Liver (tissue), 9 donors: ENCODE measurements around the gene TBX5. TPM values are rescaled to one million over a fixed set of nuclear protein-coding genes. Genes with fewer than 3 reads are reported as not detected.

Experiments
- DNase-seq: peaks from one replicate; pipeline ENCODE4 v3.0.0-alpha.2; 2017; ENCODE audit warnings: low spot score
- H3K27ac ChIP-seq, 2 donors: one replicate each; pipeline ENCODE4 v1.7.0; 2013; ENCODE audit warnings: inconsistent platforms in 2 of 2, low read length in 2 of 2, control low read depth in 1 of 2, low read depth in 1 of 2, mild to moderate bottlenecking in 1 of 2
- H3K27me3 ChIP-seq, 4 donors: one replicate each; pipeline versions ENCODE4 v1.6.1 to v1.7.0; 2013; ENCODE audit warnings: low read length in 3 of 4, inconsistent platforms in 1 of 4, mild to moderate bottlenecking in 1 of 4, moderate library complexity in 1 of 4; ENCODE audit not compliant: control insufficient read depth in 4 of 4, insufficient read depth in 4 of 4
- H3K36me3 ChIP-seq, 4 donors: one replicate each; pipeline versions ENCODE4 v1.6.1 to v1.7.0; 2013; ENCODE audit warnings: low read length in 3 of 4, mild to moderate bottlenecking in 3 of 4, low read depth in 1 of 4, moderate library complexity in 1 of 4; ENCODE audit not compliant: control insufficient read depth in 4 of 4, insufficient read depth in 3 of 4
- H3K4me1 ChIP-seq, 4 donors: one replicate each; pipeline versions ENCODE4 v1.6.1 to v1.7.0; 2013; ENCODE audit warnings: low read length in 3 of 4, mild to moderate bottlenecking in 3 of 4, moderate library complexity in 1 of 4; ENCODE audit not compliant: control insufficient read depth in 4 of 4, insufficient read depth in 4 of 4
- H3K4me3 ChIP-seq, 3 donors: one replicate each; pipeline versions ENCODE4 v1.6.1 to v1.7.0; 2013; ENCODE audit warnings: low read length in 3 of 3, control low read depth in 1 of 3, low read depth in 1 of 3, mild to moderate bottlenecking in 1 of 3
- H3K9ac ChIP-seq, 2 donors: one replicate each; pipeline ENCODE4 v1.7.0; 2013; ENCODE audit warnings: low read length in 2 of 2, mild to moderate bottlenecking in 2 of 2, moderate library complexity in 2 of 2, control low read depth in 1 of 2, low read depth in 1 of 2
- H3K9me3 ChIP-seq, 4 donors: one replicate each; pipeline versions ENCODE4 v1.6.1 to v1.7.0; 2013; ENCODE audit warnings: low read length in 3 of 4; ENCODE audit not compliant: control insufficient read depth in 4 of 4
- EGR1 ChIP-seq, 2 donors: IDR thresholded peaks; 2 replicates each; pipeline ENCODE4 v1.6.1; 2016 to 2018; ENCODE audit warnings: antibody characterized with exemption in 2 of 2, low read depth in 2 of 2
- FOXA1 ChIP-seq: IDR thresholded peaks from 2 replicates; pipeline ENCODE4 v1.6.1; 2016; ENCODE audit warnings: antibody characterized with exemption
- FOXA2 ChIP-seq: IDR thresholded peaks from 2 replicates; pipeline ENCODE4 v1.6.1; 2016; ENCODE audit warnings: antibody characterized with exemption
- GABPA ChIP-seq, 2 donors: IDR thresholded peaks in 1 of 2; conservative IDR thresholded peaks in 1 of 2; 2 replicates each; pipeline ENCODE4 v1.6.1; 2016; ENCODE audit warnings: antibody characterized with exemption in 2 of 2, mild to moderate bottlenecking in 1 of 2, moderate library complexity in 1 of 2
- HNF4A ChIP-seq, 2 donors: conservative IDR thresholded peaks; 2 replicates each; pipeline ENCODE4 v1.6.1; 2016; ENCODE audit warnings: antibody characterized with exemption in 2 of 2, mild to moderate bottlenecking in 2 of 2
- HNF4G ChIP-seq: IDR thresholded peaks from 2 replicates; pipeline ENCODE4 v1.6.1; 2016; ENCODE audit warnings: antibody characterized with exemption
- JUND ChIP-seq, 2 donors: IDR thresholded peaks; 2 replicates each; pipeline ENCODE4 v1.6.1; 2016; ENCODE audit warnings: antibody characterized with exemption in 2 of 2
- RAD21 ChIP-seq, 2 donors: IDR thresholded peaks; 2 replicates each; pipeline ENCODE4 v1.6.1; 2016; ENCODE audit warnings: antibody characterized with exemption in 2 of 2, mild to moderate bottlenecking in 2 of 2
- RXRA ChIP-seq, 2 donors: IDR thresholded peaks; 2 replicates each; pipeline ENCODE4 v1.6.1; 2017 to 2018; ENCODE audit warnings: antibody characterized with exemption in 2 of 2, mild to moderate bottlenecking in 1 of 2
- SP1 ChIP-seq: IDR thresholded peaks from 2 replicates; pipeline ENCODE4 v1.6.1; 2018; ENCODE audit warnings: antibody characterized with exemption, mild to moderate bottlenecking
- YY1 ChIP-seq: IDR thresholded peaks from 2 replicates; pipeline ENCODE4 v1.6.1; 2016; ENCODE audit warnings: antibody characterized with exemption, mild to moderate bottlenecking
- WGBS: extraction: QIAGEN DNeasy Blood & Tissue Kit; methylation state at CpG from one replicate; pipeline ENCODE4 v1.1.7; 2013; 5-methylcytosine and 5-hydroxymethylcytosine counted together
- polyA plus RNA-seq, 2 donors: library from polyadenylated mRNA; stranded (reverse) in 1 of 2; unstranded in 1 of 2; fragments of 200-250 nt in 1 of 2; fragments of >200 nt in 1 of 2; fragmentation: Nextera tagmentation in 1 of 2; extraction: Ambion mirVana in 1 of 2; gene quantifications; one replicate each; pipeline versions ENCODE4 v1.2.1 to v1.2.3, GENCODE V29; 2013 to 2015
- total RNA-seq, 2 donors: library from RNA; depleted of rRNA; stranded (reverse); fragments of >200 nt; gene quantifications; one replicate each; pipeline ENCODE4 v1.2.3, GENCODE V29; 2014
- TF ChIP-seq, protein P1 (sequence below): IDR thresholded peaks from 2 replicates; pipeline ENCODE4 v1.6.1; 2016; ENCODE audit warnings: antibody characterized with exemption
- TF ChIP-seq, protein P2 (sequence below): IDR thresholded peaks from 2 replicates; pipeline ENCODE4 v1.6.1; 2016; ENCODE audit warnings: antibody characterized with exemption
- TF ChIP-seq, protein P3 (sequence below): IDR thresholded peaks from 2 replicates; pipeline ENCODE4 v1.6.1; 2016; ENCODE audit warnings: antibody characterized with exemption
- donor health status: healthy.
- donor health status: healthy.
- donor health status: healthy.
- donor health status: healthy.
- donor health status: healthy.

The TBX5 gene
- total and polyA plus RNA-seq, 4 donors: 0.03 TPM; not detected in 3

DNA sequence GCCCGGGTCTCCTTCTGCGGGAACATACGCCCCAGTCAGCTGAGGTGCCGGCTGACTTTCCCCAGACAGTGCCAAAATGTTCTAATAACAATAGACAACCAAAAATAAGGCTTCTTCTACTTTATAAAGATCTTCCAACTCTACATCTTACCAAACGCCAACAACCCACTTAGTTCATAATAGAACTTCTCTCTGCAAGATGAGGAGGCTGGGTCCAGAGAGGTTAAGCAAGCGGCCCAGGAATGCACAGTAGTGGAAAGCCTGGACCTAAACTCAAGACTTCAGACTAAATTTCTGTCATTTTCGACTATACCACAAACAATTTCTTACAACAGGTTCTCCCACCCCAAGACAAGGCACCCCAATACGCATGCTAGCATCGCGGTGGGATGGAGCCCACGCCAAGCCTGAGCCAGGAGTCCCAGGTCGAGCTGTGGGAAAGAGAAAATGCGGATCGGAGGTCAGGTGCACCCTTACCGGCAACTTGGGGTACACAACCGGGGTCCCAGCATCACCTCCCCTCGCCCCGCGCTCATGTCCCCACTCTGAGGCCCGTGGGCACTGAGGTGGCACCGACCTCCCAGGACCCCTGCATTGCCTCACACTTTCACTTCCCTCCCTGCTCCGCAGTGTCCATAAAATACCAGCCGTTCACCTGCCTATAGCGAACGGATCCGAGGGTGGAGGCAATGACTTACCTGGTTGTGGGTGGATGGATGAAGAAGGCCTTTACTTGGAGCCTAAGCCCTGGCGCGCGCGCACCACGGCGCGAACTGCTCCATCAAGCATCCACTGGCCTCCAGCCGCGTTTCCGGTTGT is 42.1 kb upstream of the TBX5 start:
- Histone ChIP-seq H3K4me3 (no peak overlapping the region), H3K9me3 (no peaks in the 10 kb centered on the region), H3K27me3 (peaks cover 7 to 27% (median 23%) of the 10 kb centered on the region in 4 donors), H3K36me3 (no peaks in the 10 kb centered on the region), H3K27ac (no peak overlapping the region), H3K4me1 (peaks cover 0 to 5% (median 2%) of the 10 kb centered on the region in 4 donors), H3K9ac (no peak overlapping the region)
- no peak for DNase-seq
- 6% methylated on average over 36 of the region's 36 CpGs for WGBS
- TF ChIP-seq HNF4G (no peak), RXRA (IDR thresholded peaks at IDR 0.05) (no peak), JUND (IDR thresholded peaks at IDR 0.05) (no peak)
- TF ChIP-seq, protein P1, sequence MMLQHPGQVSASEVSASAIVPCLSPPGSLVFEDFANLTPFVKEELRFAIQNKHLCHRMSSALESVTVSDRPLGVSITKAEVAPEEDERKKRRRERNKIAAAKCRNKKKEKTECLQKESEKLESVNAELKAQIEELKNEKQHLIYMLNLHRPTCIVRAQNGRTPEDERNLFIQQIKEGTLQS: no peak

DNA sequence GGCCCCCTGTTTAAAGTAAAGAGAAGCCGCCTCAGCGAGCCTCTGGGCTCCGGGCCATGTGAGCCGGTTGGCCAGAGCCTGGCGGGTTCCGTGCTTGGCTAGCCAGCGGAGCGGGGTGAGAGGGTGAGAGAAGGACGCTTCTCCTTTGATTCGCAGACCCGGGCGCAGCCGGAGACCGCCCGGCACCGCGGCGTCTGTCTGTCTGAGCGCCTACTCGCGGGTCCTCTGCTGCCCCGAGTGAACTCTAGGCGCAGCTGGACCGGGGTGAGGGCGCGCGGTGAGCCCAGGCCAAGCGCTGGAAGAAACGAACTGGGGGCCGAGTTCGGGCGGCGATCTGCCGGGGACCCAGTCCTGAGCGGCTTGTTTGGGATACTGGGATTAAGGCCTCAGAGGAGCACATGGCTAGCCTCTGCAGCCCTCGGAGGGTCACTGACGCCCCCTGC is 41.4 kb upstream of the TBX5 start:
- WGBS: 4% methylated on average over 37 of the region's 37 CpGs
- Histone ChIP-seq H3K9ac (no peak overlapping the region), H3K27me3 (peaks cover 7 to 27% (median 23%) of the 10 kb centered on the region in 4 donors), H3K36me3 (no peaks in the 10 kb centered on the region), H3K4me1 (peaks cover 0 to 5% (median 2%) of the 10 kb centered on the region in 4 donors), H3K27ac (no peak overlapping the region), H3K4me3 (no peak overlapping the region), H3K9me3 (no peaks in the 10 kb centered on the region)
- no peak for DNase-seq
- TF ChIP-seq EGR1 (IDR thresholded peaks at IDR 0.05; ENCODE audit: low read depth in 2 of 2) (no peak), RXRA (IDR thresholded peaks at IDR 0.05) (no peak), SP1 (no peak), RAD21 (IDR thresholded peaks at IDR 0.05) (no peak), FOXA1 (no peak), FOXA2 (no peak), YY1 (no peak), GABPA (IDR thresholded peaks at IDR 0.05 in 1 of 2, conservative IDR thresholded peaks at IDR 0.05 in 1 of 2) (no peak)

DNA sequence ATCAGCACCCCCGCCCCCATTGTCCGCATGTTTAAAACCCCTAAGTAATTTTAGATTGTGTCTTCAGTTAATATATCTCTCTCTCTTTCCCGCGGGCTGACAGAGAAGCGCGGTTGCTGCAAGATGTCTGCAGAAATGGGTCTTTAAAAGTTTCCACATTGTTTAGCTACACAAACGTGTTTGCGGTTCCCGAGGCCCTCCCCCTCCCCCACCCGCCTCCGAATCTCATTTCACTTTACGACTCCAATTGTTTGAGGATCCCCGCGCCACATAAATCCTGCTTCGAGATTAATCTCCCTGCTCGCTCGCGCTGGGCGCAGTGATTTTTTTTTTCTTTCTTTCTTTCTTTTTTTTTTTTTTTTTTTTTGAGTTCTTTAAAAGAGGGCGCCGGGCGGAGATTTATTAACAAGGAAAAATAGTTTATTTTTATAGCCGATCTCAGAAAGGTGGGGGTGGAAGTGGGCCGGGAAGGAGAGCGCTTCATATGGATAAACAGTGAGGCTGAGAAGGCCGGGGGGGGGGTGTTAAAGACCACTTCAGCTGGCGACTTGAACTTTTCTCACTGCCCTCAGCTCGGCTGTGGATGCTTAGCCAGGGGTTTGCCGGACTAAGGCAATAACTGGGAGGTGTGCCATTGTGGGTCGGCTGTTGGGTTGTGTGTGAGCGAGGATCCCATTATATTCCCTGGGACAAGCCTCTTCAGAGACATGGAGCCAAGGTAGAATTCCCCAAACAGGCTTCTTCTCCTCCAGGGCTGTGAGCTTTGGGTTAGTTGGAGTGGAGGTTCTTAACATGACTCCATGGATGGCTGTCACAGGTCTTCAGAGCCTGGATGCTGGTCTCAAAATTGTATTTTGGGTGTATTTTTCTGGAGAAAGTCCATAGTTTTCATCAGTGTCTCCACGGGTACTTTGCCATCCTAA is 39.7 kb upstream of the TBX5 start:
- WGBS: 5% methylated on average over 32 of the region's 32 CpGs
- no peak for DNase-seq
- H3K27ac ChIP-seq: no peak overlapping the region
- H3K9me3 ChIP-seq: no peaks in the 10 kb centered on the region
- no peaks in the 10 kb centered on the region for H3K36me3 ChIP-seq
- H3K4me1 ChIP-seq: peaks cover 0 to 6% (median 2%) of the 10 kb centered on the region in 4 donors
- peaks cover 7 to 36% (median 30%) of the 10 kb centered on the region in 4 donors for H3K27me3 ChIP-seq
- TF ChIP-seq HNF4A (conservative IDR thresholded peaks at IDR 0.05) (no peak), GABPA (IDR thresholded peaks at IDR 0.05 in 1 of 2, conservative IDR thresholded peaks at IDR 0.05 in 1 of 2) (no peak)
- TF ChIP-seq, protein P2, sequence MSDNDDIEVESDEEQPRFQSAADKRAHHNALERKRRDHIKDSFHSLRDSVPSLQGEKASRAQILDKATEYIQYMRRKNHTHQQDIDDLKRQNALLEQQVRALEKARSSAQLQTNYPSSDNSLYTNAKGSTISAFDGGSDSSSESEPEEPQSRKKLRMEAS: no peak
- TF ChIP-seq, protein P3, sequence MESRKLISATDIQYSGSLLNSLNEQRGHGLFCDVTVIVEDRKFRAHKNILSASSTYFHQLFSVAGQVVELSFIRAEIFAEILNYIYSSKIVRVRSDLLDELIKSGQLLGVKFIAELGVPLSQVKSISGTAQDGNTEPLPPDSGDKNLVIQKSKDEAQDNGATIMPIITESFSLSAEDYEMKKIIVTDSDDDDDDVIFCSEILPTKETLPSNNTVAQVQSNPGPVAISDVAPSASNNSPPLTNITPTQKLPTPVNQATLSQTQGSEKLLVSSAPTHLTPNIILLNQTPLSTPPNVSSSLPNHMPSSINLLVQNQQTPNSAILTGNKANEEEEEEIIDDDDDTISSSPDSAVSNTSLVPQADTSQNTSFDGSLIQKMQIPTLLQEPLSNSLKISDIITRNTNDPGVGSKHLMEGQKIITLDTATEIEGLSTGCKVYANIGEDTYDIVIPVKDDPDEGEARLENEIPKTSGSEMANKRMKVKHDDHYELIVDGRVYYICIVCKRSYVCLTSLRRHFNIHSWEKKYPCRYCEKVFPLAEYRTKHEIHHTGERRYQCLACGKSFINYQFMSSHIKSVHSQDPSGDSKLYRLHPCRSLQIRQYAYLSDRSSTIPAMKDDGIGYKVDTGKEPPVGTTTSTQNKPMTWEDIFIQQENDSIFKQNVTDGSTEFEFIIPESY: no peak
- no peak overlapping the region for H3K4me3 ChIP-seq
- H3K9ac ChIP-seq: no peak overlapping the region
